ENCODE data around the gene PCDH9.

- TF ChIP-seq CTCF (IDR thresholded peaks at IDR 0.05) (no peak), YY1 (IDR thresholded peaks at IDR 0.05; ENCODE audit: low read depth) (no peak), GABPA (IDR thresholded peaks at IDR 0.05; ENCODE audit: low read depth) (no peak), RFX5 (IDR thresholded peaks at IDR 0.05; ENCODE audit: low read length) (no peak), NFIC (IDR thresholded peaks at IDR 0.05; ENCODE audit: borderline replicate concordance) (no peak), MAX (IDR thresholded peaks at IDR 0.05; ENCODE audit: low read depth) (no peak), SIN3A (IDR thresholded peaks at IDR 0.05; ENCODE audit: borderline replicate concordance, low read depth, low read length) (no peak), RAD21 (IDR thresholded peaks at IDR 0.05; ENCODE audit: low read length) (no peak), TEAD4 (IDR thresholded peaks at IDR 0.05; ENCODE audit: borderline replicate concordance, insufficient read depth) (no peak), EP300 (IDR thresholded peaks at IDR 0.05; ENCODE audit: borderline replicate concordance in 1 of 2, low read depth in 1 of 2, low read length in 1 of 2) (no peak), JUND (IDR thresholded peaks at IDR 0.05) (no peak), CHD2 (IDR thresholded peaks at IDR 0.05; ENCODE audit: low read length, partially characterized antibody) (no peak), POLR2AphosphoS5 (IDR thresholded peaks at IDR 0.05; ENCODE audit: low read depth, low read length) (no peak), TAF1 (IDR thresholded peaks at IDR 0.05; ENCODE audit: borderline replicate concordance, low read depth, low read length) (no peak)
Measured at GRCh38 chr13:67049744-67050143, 180.4 kb downstream of the PCDH9 start.

Measured in SK-N-SH (cell line).